Keratinocyte (primary cell): ENCODE data around the gene EIF2S1. TPM values are rescaled to one million over a fixed set of nuclear protein-coding genes. Genes with fewer than 3 reads are reported as not detected.
"Not testable (repeated sequence)": the region's sequence is repeated elsewhere in the genome, so short reads cannot be mapped to it uniquely, and the experiment has no call there.

Experiments used
- DNase-seq: peaks from one replicate; pipeline ENCODE4 v3.0.0-alpha.2; 2011; ENCODE audit warnings: low read depth, missing footprints, low spot score
- FAIRE-seq: peaks from 2 replicates; lab custom pipeline; 2011; peaks lifted over from hg19 to GRCh38; lab: Jason Lieb, UNC
- H2AFZ ChIP-seq: 2 replicates; pipeline ENCODE4 v1.6.0; 2012; ENCODE audit warnings: low read length, control low read depth, inconsistent platforms; ENCODE audit not compliant: control insufficient read depth
- H3K27ac ChIP-seq: 2 replicates; pipeline ENCODE4 v1.5.1; 2011; ENCODE audit warnings: low read length; ENCODE audit not compliant: control insufficient read depth, insufficient read depth
- H3K27me3 ChIP-seq: 3 replicates; pipeline ENCODE4 v1.6.0; 2011; ENCODE audit warnings: low read length; ENCODE audit not compliant: control insufficient read depth, insufficient read depth; ENCODE audit errors: extremely low read depth
- H3K36me3 ChIP-seq, 2 experiments: 2 replicates in 1 of 2; 3 replicates in 1 of 2; pipeline ENCODE4 v1.5.1; 2011; ENCODE audit warnings: low read length in 2 of 2, mild to moderate bottlenecking in 1 of 2; ENCODE audit not compliant: control insufficient read depth in 2 of 2, insufficient read depth in 2 of 2; ENCODE audit errors: extremely low read depth in 1 of 2
- H3K4me1 ChIP-seq: 3 replicates; pipeline ENCODE4 v1.5.1; 2011; ENCODE audit warnings: low read length; ENCODE audit not compliant: control insufficient read depth, insufficient read depth; ENCODE audit errors: extremely low read depth
- H3K4me2 ChIP-seq: 3 replicates; pipeline ENCODE4 v1.6.0; 2011; ENCODE audit warnings: low read depth, low read length; ENCODE audit not compliant: control insufficient read depth, insufficient read depth; ENCODE audit errors: extremely low read depth
- H3K4me3 ChIP-seq, 3 experiments: fragments of 200-600 bp in 1 of 3; sonication (generic) in 1 of 3; 2 replicates in 2 of 3; 3 replicates in 1 of 3; pipeline ENCODE4 v1.5.1; 2011 to 2016; ENCODE audit warnings: low read length in 3 of 3, mild to moderate bottlenecking in 3 of 3, control low read depth in 2 of 3, inconsistent platforms in 1 of 3, low read depth in 1 of 3, mixed read lengths in 1 of 3, mixed run types in 1 of 3, moderate library complexity in 1 of 3; ENCODE audit not compliant: control insufficient read depth in 2 of 3, insufficient read depth in 2 of 3; ENCODE audit errors: extremely low read depth in 1 of 3
- H3K79me2 ChIP-seq: 2 replicates; pipeline ENCODE4 v1.6.0; 2012; ENCODE audit warnings: low read length; ENCODE audit not compliant: control insufficient read depth, insufficient read depth
- H3K9ac ChIP-seq: 3 replicates; pipeline ENCODE4 v1.6.0; 2011; ENCODE audit warnings: low read length; ENCODE audit not compliant: control insufficient read depth, insufficient read depth; ENCODE audit errors: extremely low read depth
- H3K9me1 ChIP-seq: 3 replicates; pipeline ENCODE4 v1.6.0; 2011; ENCODE audit warnings: low read length; ENCODE audit not compliant: control insufficient read depth, insufficient read depth; ENCODE audit errors: extremely low read depth
- H3K9me3 ChIP-seq: 2 replicates; pipeline ENCODE4 v1.5.1; 2012; ENCODE audit warnings: low read depth, low read length; ENCODE audit not compliant: control insufficient read depth
- H4K20me1 ChIP-seq: 3 replicates; pipeline ENCODE4 v1.6.0; 2011; ENCODE audit warnings: low read length; ENCODE audit not compliant: control insufficient read depth, insufficient read depth; ENCODE audit errors: extremely low read depth
- CTCF ChIP-seq, 3 experiments: IDR thresholded peaks in 1 of 3; conservative IDR thresholded peaks in 1 of 3; optimal IDR thresholded peaks in 1 of 3; 2 replicates in 2 of 3; 3 replicates in 1 of 3; pipeline versions ENCODE3 to v1.5.1; 2011; ENCODE audit warnings: low read length in 3 of 3, mild to moderate bottlenecking in 3 of 3, moderate library complexity in 2 of 3, control low read depth in 1 of 3, inconsistent platforms in 1 of 3; ENCODE audit not compliant: insufficient read depth in 2 of 3; ENCODE audit errors: extremely low read depth in 1 of 3
- EZH2 ChIP-seq: IDR thresholded peaks from one replicate; pipeline ENCODE4 v1.6.1; 2012; ENCODE audit warnings: inconsistent platforms, mild to moderate bottlenecking, low read length, moderate library complexity
- dilution Hi-C: fragments of 300-500 bp; cut with MboI; formaldehyde crosslinking; loops from one replicate; pipeline ENCODE4 v1.7.0; 2020; ENCODE audit warnings: low sequenced_read_pairs; ENCODE audit not compliant: extremely low pct_ligation_motif_present
- polyA plus RNA-seq, 5 experiments: library from polyadenylated mRNA; depleted of rRNA in 3 of 5; stranded (reverse) in 3 of 5; stranded (forward) in 1 of 5; unstranded in 1 of 5; fragments of >200 nt; gene quantifications; 1 replicate in 1 of 5; 2 replicates in 3 of 5; 3 replicates in 1 of 5; pipeline versions ENCODE4 v1.2.1 to v1.2.3, GENCODE V29; 2011 to 2012; ENCODE audit warnings: missing spikeins in 2 of 5, low read depth in 1 of 5, low replicate concordance in 1 of 5

Gene EIF2S1
- polyA plus RNA-seq, 1 donor (not counting 4 experiments of a cell fraction or from before 2014, with no cell fraction given): 294 TPM

- H3K9me3 ChIP-seq: no peaks in the 10 kb centered on the region
- H3K27ac ChIP-seq: no peak overlapping the region
- no peak overlapping the region for H3K9ac ChIP-seq
- H2AFZ ChIP-seq: no peak overlapping the region
- H3K27me3 ChIP-seq: no peaks in the 10 kb centered on the region
- H3K4me1 ChIP-seq: peaks cover 8% of the 10 kb centered on the region
- no peaks in the 10 kb centered on the region for H3K9me1 ChIP-seq
- H3K4me2 ChIP-seq: no peak overlapping the region
- dilution Hi-C loops: no loop called here
- no peaks in the 10 kb centered on the region for H3K79me2 ChIP-seq
- TF ChIP-seq CTCF (optimal IDR thresholded peaks at IDR 0.05 in 1 of 3, IDR thresholded peaks at IDR 0.05 in 1 of 3, conservative IDR thresholded peaks at IDR 0.05 in 1 of 3; ENCODE audit: extremely low read depth in 1 of 3, insufficient read depth in 2 of 3, low read length in 3 of 3) (peak; percentile 10 to 41 (median 27)), EZH2 (no peak)
- FAIRE-seq: no peak
- no peak overlapping the region for H3K4me3 ChIP-seq
- peaks cover 4% of the 10 kb centered on the region for H4K20me1 ChIP-seq
- H3K36me3 ChIP-seq: peaks cover 10 to 39% of the 10 kb centered on the region in 2 experiments
- no peak for DNase-seq
Observed at GRCh38 chr14:67335781-67336180, 24.3 kb upstream of the EIF2S1 start.

- H4K20me1 ChIP-seq, H3K9ac ChIP-seq, DNase-seq, FAIRE-seq, H3K4me3 ChIP-seq, H3K9me3 ChIP-seq, H3K79me2 ChIP-seq, H3K27ac ChIP-seq, H3K27me3 ChIP-seq, H2AFZ ChIP-seq, H3K4me2 ChIP-seq, H3K9me1 ChIP-seq, dilution Hi-C loops: not testable (repeated sequence)
- H3K4me1 ChIP-seq: peaks cover 19% of the 10 kb centered on the region
- peaks cover 10 to 43% of the 10 kb centered on the region in 2 experiments for H3K36me3 ChIP-seq
Observed at GRCh38 chr14:67341231-67341630, 18.9 kb upstream of the EIF2S1 start.

- Histone ChIP-seq H3K27me3 (no peaks in the 10 kb centered on the region), H4K20me1 (no peaks in the 10 kb centered on the region), H3K4me3 (peak overlapping the region in 2 of 3 experiments; percentile 33 to 34), H3K27ac (peak overlapping the region; percentile 84), H3K4me1 (peaks cover 19% of the 10 kb centered on the region), H3K9me1 (no peaks in the 10 kb centered on the region), H3K9ac (peak overlapping the region; percentile 44), H3K9me3 (no peaks in the 10 kb centered on the region), H3K36me3 (peaks cover 6 to 26% of the 10 kb centered on the region in 2 experiments), H3K79me2 (no peaks in the 10 kb centered on the region), H2AFZ (no peak overlapping the region), H3K4me2 (peak overlapping the region; percentile 82)
- no peak for DNase-seq
- TF ChIP-seq EZH2: no peak
- no peak for TF ChIP-seq CTCF (optimal IDR thresholded peaks at IDR 0.05 in 1 of 3, IDR thresholded peaks at IDR 0.05 in 1 of 3, conservative IDR thresholded peaks at IDR 0.05 in 1 of 3; ENCODE audit: extremely low read depth in 1 of 3, insufficient read depth in 2 of 3, low read length in 3 of 3)
- peak; percentile 78 for FAIRE-seq
- dilution Hi-C loops: no loop called here
Observed at GRCh38 chr14:67343601-67344230, 16.4 kb upstream of the EIF2S1 start.
